Measurements from ENCODE around the gene LCA5L. TPM values are rescaled to one million over a fixed set of nuclear protein-coding genes. Genes with fewer than 3 reads are reported as not detected.

The LCA5L gene
- 1 to 10 TPM in 1 of 4 donors, under 1 TPM in 2, not detected in 1; 0.72 to 1.2 (median 0.72) TPM for total RNA-seq

DNA sequence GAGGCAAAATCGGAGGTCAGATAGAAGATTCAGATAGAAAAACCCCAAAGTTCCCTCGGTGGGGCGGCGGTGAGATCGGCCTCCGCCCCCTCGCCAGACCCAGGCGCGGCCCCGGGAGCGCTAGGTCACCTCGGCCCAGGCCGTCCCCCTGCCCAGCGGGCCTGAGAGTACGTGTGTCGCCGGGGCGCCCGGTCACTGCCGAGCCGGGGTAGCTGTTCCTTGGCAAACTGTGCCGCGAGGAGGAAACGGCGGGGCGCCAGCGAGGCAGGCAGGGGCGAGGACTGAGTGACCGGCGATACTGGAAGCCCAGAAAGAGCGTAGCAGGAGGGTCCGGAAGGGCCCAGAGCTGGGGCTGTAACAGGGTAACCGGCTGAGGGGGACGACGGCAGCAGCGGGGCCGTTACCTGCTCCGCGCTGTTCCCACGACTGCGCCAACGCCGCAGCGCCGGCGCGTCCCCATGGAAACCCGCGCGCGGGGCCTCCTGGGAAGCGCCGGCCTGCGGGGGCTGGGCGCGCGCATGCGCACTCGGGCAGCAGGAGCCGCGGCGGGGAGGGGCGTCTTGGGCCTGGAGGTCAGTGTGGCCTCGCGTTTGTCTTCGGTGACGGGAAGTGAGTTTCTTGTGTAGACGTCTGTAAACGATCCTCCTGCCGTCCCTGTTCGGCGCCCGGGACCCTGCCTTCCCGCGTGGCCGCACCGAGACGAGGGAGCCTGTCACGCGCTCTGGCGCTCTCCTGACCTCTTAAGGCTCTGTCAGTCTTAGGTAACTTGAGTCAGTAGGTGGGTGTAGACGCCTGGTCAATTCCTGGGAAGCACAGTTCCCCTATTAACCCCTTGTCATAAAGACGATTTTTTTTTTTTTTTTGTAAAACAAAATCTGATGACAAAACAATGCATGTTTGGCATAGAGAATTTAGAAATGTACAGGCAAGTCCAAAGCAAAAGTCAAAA is at the start of gene LCA5L:
Gene LCA5L (minus strand): TSS at position 458 of the 949 bp plus-strand sequence. CDS start 17,285 bp downstream, outside the sequence.
- Histone ChIP-seq H3K4me1 (peaks cover 20% of the 10 kb centered on the region), H3K9me3 (no peaks in the 10 kb centered on the region), H3K36me3 (no peaks in the 10 kb centered on the region), H3K27ac (peak within 1 kb of the TSS; percentile 84), H3K4me3 (peak within 1 kb of the TSS; percentile 96), H3K27me3 (no peaks in the 10 kb centered on the region)
- TF ChIP-seq POLR2A (IDR thresholded peaks at IDR 0.05), result peak in 1 of 2 donors; percentile 40
- TF ChIP-seq EP300 (IDR thresholded peaks at IDR 0.05), result no peak
- under 1% methylated on average over 34 of the region's 83 CpGs for WGBS
- peak; percentile 92 to 94 for DNase-seq (ENCODE audit: low spot score in 2 of 2)

GRCh38 chr21:39489380-39489924 is 43.9 kb upstream of the LCA5L start:
- Histone ChIP-seq H3K4me3 (no peak overlapping the region), H3K9me3 (no peaks in the 10 kb centered on the region), H3K36me3 (no peaks in the 10 kb centered on the region), H3K27me3 (no peaks in the 10 kb centered on the region), H3K27ac (no peak overlapping the region), H3K4me1 (no peaks in the 10 kb centered on the region)
- 87% methylated on average over 1 of the region's 1 CpG for WGBS
- no peak for DNase-seq (ENCODE audit: low spot score in 2 of 2)
- no peak for TF ChIP-seq POLR2A (IDR thresholded peaks at IDR 0.05)
- TF ChIP-seq CTCF (IDR thresholded peaks at IDR 0.05), result no peak
- TF ChIP-seq EP300 (IDR thresholded peaks at IDR 0.05), result no peak
- TF ChIP-seq POLR2AphosphoS5 (IDR thresholded peaks at IDR 0.05), result no peak

DNA sequence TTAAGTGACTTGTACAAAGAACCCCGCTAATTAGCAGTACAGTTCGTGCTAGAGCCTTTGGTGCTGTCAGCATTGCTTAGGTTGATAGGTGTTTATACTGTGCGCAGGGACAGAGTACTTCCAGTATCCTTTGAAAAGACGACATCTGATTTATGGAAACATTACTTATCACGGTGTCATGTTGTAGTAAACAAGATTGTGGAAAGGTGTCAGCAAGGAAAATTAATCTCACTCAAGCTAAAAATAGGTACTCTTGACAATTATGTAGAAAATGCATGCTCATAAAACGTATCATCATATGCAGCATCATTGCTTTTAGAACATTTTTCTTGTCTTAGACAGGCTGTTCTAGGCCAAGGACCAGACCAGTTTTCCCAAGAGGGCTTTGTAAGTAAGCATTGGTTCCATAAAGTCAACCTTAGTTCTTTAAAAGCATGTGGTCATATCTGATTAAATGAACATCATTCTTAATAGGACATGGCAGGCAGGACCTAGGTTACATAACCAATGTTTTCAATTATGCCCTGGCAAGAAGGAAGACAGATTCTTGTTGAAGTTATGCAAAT is 39.2 kb upstream of the LCA5L start:
- no peak for DNase-seq (ENCODE audit: low spot score in 2 of 2)
- no peaks in the 10 kb centered on the region for H3K27me3 ChIP-seq
- peak; percentile 54 for TF ChIP-seq EP300 (IDR thresholded peaks at IDR 0.05)
- no peak for TF ChIP-seq POLR2AphosphoS5 (IDR thresholded peaks at IDR 0.05)

DNA sequence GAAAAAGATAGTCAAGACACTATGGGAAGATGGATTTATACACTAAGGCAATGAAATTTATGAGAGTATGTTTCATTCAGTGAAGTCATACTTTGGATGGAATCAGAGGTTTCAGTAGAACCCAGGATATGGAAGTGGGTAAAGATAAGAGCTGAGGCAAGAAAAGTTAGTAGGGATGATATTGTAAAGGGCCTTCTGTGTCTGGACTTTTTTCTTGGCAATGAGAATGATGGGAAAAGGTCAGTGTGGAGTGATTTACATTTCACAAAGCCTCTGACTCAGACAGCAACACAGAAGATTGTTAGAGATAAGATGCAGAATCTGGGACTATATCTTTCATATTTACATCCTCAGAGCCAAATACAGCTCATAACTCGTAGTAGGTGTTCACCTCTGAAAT is 38.3 kb upstream of the LCA5L start:
- H3K4me1 ChIP-seq, result no peaks in the 10 kb centered on the region
- H3K27me3 ChIP-seq, result no peaks in the 10 kb centered on the region
- H3K27ac ChIP-seq, result no peak overlapping the region
- no peak overlapping the region for H3K4me3 ChIP-seq
- no peak for TF ChIP-seq POLR2A (IDR thresholded peaks at IDR 0.05)
- no peak for TF ChIP-seq CTCF (IDR thresholded peaks at IDR 0.05)
- no peak for TF ChIP-seq EP300 (IDR thresholded peaks at IDR 0.05)
- no peak for TF ChIP-seq POLR2AphosphoS5 (IDR thresholded peaks at IDR 0.05)
- H3K36me3 ChIP-seq, result no peaks in the 10 kb centered on the region
- no peaks in the 10 kb centered on the region for H3K9me3 ChIP-seq
- no peak for DNase-seq (ENCODE audit: low spot score in 2 of 2)
- 59% methylated on average over 1 of the region's 1 CpG for WGBS

More for the DNA sequence above, 39.2 kb upstream of the LCA5L start:
- H3K36me3 ChIP-seq, result no peaks in the 10 kb centered on the region
- no peaks in the 10 kb centered on the region for H3K9me3 ChIP-seq
- H3K4me1 ChIP-seq, result no peaks in the 10 kb centered on the region
- no peak overlapping the region for H3K27ac ChIP-seq
- H3K4me3 ChIP-seq, result no peak overlapping the region
- 80% methylated on average over 6 of the region's 6 CpGs for WGBS

GRCh38 chr21:39481886-39482285 is 36.3 kb upstream of the LCA5L start:
- no peak for TF ChIP-seq POLR2A (IDR thresholded peaks at IDR 0.05)
- no peak for TF ChIP-seq CTCF (IDR thresholded peaks at IDR 0.05)
- no peak for TF ChIP-seq POLR2AphosphoS5 (IDR thresholded peaks at IDR 0.05)
- TF ChIP-seq EP300 (IDR thresholded peaks at IDR 0.05), result no peak
- 84% methylated on average over 3 of the region's 3 CpGs for WGBS
- H3K4me3 ChIP-seq, result no peak overlapping the region
- no peaks in the 10 kb centered on the region for H3K9me3 ChIP-seq
- no peaks in the 10 kb centered on the region for H3K36me3 ChIP-seq
- H3K4me1 ChIP-seq, result no peaks in the 10 kb centered on the region
- no peaks in the 10 kb centered on the region for H3K27me3 ChIP-seq
- DNase-seq (ENCODE audit: low spot score in 2 of 2), result no peak
- no peak overlapping the region for H3K27ac ChIP-seq

- Histone ChIP-seq H3K9me3 (no peaks in the 10 kb centered on the region), H3K36me3 (no peaks in the 10 kb centered on the region), H3K4me3 (no peak overlapping the region), H3K27me3 (no peaks in the 10 kb centered on the region), H3K27ac (no peak overlapping the region), H3K4me1 (no peaks in the 10 kb centered on the region)
- DNase-seq (ENCODE audit: low spot score in 2 of 2), result no peak
- TF ChIP-seq EP300 (IDR thresholded peaks at IDR 0.05) (no peak), POLR2A (IDR thresholded peaks at IDR 0.05) (no peak), POLR2AphosphoS5 (IDR thresholded peaks at IDR 0.05) (no peak), CTCF (IDR thresholded peaks at IDR 0.05) (no peak)
- WGBS, result 91% methylated on average over 4 of the region's 4 CpGs
Observed at GRCh38 chr21:39480271-39480670, 34.7 kb upstream of the LCA5L start.
